CD4-positive, alpha-beta T cell treated with Interferon gamma for 1 hour (primary cell): ENCODE measurements around the gene UFSP2.
"Not testable (repeated sequence)": the region's sequence is repeated elsewhere in the genome, so short reads cannot be mapped to it uniquely, and the experiment has no call there.

Experiments
- DNase-seq: peaks from one replicate; pipeline ENCODE4 v3.0.0-alpha.2; 2020

UFSP2 gene

DNA sequence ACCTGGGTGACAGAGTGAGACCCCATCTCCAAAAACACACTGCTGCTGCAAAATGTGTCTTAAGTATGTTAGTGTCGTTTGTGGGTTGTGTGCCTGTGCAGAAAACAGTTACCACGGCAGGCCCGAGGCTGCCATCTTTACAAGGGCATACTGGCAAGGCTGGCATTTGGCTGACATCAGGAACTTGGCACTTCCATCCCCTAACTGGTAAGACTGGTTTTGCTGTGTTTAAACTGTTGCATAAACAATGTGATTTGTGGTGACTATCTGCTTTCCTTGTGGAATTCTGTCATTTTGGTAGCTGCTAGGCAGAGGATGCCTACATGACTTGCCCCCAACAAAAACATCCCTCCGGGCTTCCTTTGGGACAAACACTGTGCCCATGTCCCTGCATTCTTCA is 42.3 kb downstream of the UFSP2 start:
- DNase-seq, result no peak

- DNase-seq, result no peak
These were observed 43.0 kb downstream of the UFSP2 start for GRCh38 chr4:185382754-185383153.

- no peak for DNase-seq
These were observed 44.2 kb downstream of the UFSP2 start for GRCh38 chr4:185381288-185382196.

GRCh38 chr4:185380320-185380719 is 45.4 kb downstream of the UFSP2 start:
- DNase-seq, result no peak

DNA sequence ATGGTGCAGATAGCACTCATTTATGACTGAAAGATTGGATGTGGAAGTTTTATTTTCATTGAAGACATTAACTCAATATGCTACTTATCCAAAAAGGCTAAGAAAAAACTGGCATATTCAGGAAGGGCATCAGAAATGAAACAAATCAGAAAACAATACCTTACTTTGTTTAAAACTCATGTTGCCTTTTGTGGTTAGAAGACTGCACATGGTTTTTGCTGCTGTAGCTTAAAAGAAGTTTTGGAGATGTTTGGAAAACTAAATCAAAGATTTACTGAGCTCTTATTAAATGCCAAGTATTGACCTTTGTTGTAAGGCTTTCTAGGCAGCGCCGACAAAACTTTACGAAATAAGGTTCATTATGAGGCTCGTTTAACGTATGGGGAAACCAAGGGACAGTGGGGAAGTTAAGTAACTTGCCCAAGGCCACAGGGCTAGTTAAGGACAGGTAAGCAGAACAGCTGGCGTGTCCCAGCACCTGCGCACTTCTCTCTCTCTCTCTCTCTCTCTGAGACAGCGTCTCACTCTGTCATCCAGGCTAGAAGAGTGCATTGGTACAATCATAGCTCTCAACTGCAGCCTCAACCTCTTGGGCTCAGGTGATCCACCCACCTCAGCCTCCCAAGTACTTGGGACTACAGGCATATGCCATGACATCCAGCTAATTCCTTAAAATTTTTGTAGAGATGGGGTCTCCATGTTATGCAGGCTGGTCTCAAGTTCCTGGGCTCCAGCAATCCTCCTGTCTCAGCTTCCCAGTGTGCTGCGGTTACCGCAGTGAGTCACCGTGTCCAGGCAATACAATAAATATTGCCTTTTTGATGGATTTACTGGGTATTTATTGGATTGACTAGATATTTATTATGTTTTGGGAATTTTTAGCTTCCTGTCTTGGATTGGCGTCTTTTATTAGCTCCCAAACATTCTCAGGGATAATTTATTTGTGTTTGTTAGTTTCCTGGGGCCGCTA is 46.2 kb downstream of the UFSP2 start:
- DNase-seq, result no peak

GRCh38 chr4:185378264-185378663 is 47.5 kb downstream of the UFSP2 start:
- DNase-seq, result no peak

DNA sequence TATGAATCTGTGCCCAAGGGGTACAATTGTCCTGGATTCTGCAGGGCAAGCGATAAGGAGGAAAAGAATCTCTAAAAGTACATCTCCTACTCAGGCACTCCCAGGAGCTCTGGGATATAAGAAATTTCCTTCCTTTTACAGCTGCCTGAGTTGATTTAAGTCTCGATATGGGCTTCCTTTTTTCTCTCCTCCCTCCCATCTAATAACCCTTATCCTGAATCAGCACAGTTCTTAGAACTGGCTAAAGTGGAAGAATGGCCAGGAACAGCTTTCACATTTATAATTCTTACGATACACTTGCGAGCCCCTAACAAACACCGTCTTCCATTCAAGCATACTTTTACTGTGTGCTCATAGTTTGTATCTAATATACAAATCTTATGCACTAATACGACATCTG is 51.2 kb downstream of the UFSP2 start:
- no peak for DNase-seq

DNA sequence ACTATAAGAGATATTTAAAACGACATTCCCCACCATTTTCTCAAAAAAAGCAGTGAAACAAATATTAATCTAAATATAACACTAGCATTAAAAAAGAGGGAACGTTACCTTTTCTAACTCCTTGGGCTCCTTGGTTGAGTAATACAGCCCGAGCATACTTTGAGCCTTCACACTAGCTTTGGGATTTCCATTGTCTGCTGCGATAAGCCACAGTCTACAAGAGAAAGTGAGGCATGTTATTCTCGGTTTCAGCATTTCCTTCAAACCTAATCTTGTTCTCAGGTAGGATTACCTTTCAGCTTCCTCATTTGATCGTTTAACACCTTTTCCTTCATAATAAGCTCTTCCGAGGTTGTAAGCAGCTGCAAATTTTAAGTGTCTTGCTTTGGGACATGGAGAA is 51.7 kb downstream of the UFSP2 start:
- DNase-seq, result no peak

DNA sequence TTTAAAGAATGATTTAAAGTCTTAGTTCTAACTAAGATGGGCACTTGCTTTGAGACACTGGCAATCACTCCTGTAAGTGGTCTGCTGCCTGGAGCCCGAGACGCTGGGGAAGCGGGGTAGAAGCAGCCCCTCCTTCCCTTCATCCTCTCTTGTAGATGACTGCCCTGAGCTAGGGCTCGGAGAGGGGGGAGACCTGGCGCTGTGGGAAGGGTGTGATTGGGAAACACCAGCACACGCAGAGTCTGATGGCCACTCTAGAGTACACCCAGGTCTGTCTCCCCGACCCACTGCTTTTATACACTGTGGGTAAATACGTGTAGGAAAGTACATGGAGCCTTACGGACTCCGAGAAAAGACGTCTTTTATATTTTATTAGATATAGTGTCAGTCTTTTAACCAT is 54.1 kb downstream of the UFSP2 start:
- no peak for DNase-seq

- no peak for DNase-seq
These were observed 55.4 kb downstream of the UFSP2 start for GRCh38 chr4:185370268-185370949.

- no peak for DNase-seq
These were observed 56.0 kb downstream of the UFSP2 start for GRCh38 chr4:185369731-185370130.

DNA sequence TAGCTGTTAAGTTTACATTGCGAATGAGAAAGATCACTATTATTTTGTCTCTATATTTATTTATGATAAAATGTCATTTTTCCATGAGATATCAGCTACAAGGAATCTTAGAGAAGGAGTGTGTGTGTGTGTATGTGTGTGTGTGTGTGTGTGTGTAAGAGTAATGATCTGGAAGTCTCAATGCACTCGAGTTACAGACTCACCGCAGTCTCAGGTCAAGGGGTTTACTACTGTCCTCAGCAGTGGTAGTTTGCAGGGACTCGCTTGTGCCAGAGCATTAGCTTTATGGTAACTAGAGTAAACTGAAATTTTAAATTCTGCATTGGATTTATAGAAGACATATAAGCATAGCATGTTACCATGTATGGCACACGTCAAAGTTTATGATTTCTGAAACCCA is 60.9 kb downstream of the UFSP2 start:
- no peak for DNase-seq

- DNase-seq, result no peak
These were observed 62.5 kb downstream of the UFSP2 start for GRCh38 chr4:185363251-185363650.

GRCh38 chr4:185362570-185362969 is 63.2 kb downstream of the UFSP2 start:
- not testable (repeated sequence) for DNase-seq

DNA sequence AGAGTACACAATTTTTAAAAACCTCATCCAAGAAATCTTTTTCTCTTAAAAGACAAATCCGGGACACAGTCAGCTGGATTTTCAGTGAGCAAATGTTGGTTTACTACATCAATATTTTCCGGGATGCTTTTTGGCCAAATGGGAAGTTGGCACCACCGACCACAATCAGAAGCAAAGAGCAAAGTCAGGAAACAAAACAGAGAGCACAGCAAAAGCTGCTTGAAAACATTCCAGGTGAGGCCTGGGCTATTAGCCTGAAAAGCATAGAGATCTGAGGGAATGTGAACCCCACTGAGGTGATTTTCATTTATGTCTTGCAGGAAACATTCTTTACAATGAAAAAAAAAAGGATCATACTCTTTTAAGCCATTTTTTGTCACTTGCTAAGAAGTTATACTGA is 63.9 kb downstream of the UFSP2 start:
- DNase-seq, result no peak

- DNase-seq, result no peak
These were observed 65.9 kb downstream of the UFSP2 start for GRCh38 chr4:185359767-185360446.

DNA sequence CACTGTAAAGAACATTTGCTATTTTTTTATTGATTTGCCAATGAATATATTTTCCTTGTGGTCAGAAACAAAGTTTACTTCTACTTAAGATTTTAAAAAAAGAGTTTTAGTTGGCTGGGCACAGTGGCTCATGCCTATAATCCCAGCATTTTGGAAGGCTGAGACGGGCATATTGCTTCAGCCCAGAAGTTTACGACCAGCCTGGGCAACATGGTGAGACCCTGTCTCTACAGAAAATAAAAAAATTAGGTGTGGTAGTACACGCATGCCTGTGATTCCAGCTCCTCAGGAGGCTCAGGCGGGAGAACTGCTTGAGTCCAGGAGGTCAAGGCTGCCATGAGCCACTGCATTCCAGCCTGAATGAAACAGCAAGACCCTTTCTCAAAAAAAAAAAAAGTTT is 66.8 kb downstream of the UFSP2 start:
- DNase-seq, result no peak

- no peak for DNase-seq
These were observed 67.2 kb downstream of the UFSP2 start for GRCh38 chr4:185358514-185358913.

DNA sequence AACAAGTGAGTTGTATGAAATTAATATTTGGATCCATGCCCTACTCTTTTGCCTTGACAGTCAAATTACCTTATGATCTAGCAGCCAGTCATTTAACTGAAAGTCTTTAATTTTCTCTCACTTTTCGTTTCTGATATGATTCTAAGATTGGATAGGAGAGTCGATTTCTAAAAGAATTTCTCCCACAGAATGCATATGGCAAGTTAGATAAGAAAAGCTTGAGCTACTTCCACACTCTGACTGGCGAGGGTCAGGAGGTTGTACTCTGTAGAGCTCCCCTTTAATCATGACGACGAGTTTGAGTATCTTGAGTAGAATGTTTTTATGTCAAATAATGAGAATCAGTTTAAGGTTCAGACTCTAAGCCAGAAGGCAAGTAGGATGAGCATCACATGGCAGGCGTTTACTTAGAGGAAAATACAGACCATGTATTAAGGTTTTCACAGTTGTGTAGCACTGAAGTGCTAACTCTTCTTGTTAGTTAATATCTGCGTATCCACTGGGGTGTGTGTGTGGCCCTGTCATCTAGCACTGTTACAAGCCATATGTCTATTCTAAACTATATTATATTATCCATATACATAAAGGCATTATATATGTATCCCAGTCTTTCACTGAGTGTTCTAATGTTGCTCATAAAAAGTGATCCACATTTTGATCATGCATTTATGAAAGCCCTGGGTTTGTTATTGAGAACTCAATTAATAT is 67.9 kb downstream of the UFSP2 start:
- no peak for DNase-seq

DNA sequence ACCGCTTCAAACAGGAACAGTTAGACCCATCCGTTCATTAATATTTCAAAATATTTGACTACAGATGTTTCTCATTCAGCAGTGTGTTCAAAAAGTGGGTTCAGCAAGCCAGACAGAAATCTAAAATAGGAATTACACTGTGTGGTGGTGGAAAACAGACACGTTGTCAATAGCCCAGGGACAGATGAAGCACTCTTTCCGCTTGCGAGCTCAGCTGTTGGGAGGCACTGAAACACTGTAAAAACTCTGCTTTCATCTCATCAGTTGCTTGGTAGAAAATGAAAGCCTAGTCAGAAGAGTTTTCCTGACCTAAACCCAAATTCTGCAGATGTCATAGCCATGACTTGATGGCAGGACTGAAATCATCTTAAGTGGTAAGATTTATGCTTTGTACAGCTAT is 68.6 kb downstream of the UFSP2 start:
- DNase-seq, result no peak

DNA sequence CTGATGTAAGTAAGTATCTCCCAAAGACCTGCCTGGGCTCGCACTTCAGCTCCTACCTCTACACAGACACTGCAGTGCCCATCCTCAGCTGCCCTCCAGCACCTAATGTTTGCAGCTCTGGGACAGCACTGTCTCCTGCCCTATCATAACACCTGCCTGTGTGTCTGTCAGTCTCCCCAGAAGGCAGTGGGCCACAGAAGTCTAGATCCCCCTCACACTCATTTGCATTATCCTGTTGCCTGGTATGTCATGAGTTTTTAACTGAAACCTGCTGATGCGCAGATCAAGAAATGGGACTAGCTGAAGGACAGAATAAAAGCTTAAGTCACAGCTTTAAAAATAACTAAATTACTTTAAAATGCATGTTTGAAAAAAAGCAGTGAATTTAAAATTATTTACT is 73.0 kb downstream of the UFSP2 start:
- DNase-seq, result no peak

DNA sequence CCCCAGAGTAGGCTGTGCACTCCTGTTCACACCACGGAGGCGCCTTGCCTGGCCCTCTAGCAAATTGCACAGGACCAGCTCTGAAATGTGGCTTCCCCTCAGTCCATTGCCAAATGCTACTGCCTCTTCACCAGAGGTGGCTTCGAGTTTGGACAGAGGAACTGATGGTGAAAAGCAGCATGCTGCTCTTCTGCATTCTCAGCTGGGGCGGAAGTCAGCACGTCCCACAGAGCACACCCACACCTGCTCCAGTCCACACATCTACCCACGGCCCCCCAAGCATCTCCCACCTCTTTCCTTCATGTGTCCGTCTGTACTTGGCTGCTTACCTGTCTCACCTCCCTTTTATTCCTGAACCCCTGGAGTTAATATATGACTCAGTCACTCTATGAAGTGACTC is 73.6 kb downstream of the UFSP2 start:
- no peak for DNase-seq
